HG03108 (cell line): ENCODE measurements around the gene MBD3L2B.

Experiments
- ATAC-seq: cut with Tn5 transposase; IDR thresholded peaks from one replicate; pipeline ENCODE4 v1.9.1; 2021; ENCODE audit warnings: moderate library complexity; ENCODE audit not compliant: unreplicated experiment

The MBD3L2B gene

GRCh38 chr19:7013678-7014077, 7.6 kb downstream of the MBD3L2B start:
- ATAC-seq, result no peak

GRCh38 chr19:7010722-7011593, 10.3 kb downstream of the MBD3L2B start:
- no peak for ATAC-seq

GRCh38 chr19:7007859-7008258, 13.4 kb downstream of the MBD3L2B start:
- no peak for ATAC-seq

GRCh38 chr19:7006135-7006704, 15.0 kb downstream of the MBD3L2B start:
- ATAC-seq, result no peak

DNA sequence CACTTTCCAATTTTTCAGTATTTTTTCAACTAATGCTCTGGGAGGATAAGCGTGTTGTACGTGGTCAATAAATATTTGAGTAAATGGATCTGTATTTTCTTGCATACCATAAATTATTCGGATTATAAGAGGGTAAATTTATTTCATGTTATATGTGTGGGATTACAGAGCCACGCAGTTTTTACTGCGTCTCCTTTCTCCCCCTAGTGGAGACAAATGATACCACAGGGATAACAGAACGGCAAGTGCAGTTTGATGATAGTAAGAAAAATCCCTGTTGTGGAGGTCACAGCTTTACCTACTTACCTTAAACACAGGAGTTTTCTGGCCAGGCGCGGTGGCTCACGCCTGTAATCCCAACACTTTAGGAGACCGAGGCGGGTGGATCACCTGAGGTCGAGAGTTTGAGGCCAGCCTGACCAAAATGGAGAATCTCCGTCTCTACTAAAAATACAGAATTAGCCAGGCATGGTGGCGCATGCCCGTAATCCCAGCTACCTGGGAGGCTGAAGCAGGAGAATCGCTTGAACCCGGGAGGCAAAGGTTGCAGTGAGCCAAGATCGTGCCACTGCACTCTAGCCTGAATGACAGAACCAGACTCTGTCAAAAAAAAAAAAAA, 16.8 kb downstream of the MBD3L2B start:
- ATAC-seq, result no peak

DNA sequence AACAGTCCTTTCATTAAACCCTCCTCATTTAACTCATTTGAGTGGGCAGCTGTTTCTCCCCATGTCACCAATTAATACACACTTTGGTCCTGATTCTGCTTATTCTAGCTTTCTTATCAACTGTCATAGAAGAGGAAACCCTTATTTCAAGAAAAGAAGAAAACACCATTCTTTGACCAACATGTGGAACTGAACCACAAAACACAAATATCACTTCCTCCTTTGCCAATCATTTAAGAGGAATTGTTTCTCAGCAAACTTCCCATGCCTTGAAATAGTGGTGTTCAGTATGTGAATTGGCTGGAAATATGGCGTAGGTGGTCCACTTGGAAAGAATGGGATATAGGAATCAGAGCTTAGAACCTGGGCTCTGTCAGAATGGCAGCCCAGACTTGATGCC, 20.4 kb downstream of the MBD3L2B start:
- no peak for ATAC-seq

GRCh38 chr19:7000333-7000732, 20.9 kb downstream of the MBD3L2B start:
- no peak for ATAC-seq

DNA sequence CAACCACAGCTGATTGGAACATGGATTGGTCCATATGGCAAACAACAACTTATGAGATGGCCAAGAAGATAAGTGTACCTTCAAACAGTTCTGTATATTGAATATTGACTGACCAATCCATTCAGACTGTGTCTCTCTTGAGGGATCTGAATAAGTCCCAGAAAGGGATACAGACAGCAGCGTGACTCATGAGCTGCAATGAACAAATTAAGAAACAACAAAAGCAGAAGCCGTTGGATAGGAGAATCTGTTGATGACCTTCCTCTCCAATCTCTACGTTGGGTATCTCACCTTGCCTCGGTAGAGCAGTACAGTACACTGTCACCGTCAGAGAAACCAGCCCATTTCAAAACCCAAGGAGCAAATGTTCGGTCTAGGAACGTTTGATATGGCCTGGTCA, 21.3 kb downstream of the MBD3L2B start:
- no peak for ATAC-seq

- no peak for ATAC-seq
Observed at GRCh38 chr19:6997679-6998445, 23.4 kb downstream of the MBD3L2B start.

DNA sequence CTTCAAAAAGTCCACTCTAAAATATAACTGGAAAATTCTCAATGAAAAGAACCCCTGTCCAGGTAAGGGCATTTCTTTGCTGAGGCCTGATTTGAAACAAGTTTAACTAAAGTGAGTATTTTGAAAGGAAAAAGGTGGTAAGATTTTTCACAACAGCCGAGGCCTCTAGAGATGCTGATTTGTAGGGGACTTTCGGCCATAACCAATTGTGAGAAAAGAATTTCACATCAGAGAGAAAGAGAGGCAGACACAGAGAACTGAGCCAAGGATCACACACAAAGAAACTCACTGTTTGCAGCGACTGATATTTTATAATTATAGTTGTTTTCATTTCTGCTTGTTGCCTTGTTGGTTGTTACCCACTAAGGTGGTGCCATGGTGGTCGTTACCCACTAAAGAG, 24.4 kb downstream of the MBD3L2B start:
- no peak for ATAC-seq

- ATAC-seq, result no peak
Observed at GRCh38 chr19:6995054-6995453, 26.2 kb downstream of the MBD3L2B start.

DNA sequence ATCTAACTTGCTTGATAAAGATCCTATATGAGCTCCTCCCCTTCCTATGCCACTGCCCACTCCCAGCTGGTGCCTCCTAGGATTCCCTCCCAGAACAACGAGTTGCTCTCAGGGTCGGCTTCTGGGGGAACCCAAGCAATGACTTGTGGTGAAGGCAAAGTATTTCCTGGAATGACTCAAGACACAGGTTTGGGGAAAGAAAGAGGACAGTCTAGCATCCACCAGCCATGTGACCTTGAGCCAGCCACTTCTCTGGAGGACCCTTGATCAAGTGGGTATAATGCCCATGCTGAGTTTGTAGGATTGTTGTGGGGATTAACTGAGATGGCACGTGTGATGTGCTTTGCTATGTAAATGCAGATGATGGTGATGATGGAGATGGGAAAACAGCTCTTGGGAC, 33.0 kb downstream of the MBD3L2B start:
- ATAC-seq, result no peak

- no peak for ATAC-seq
Observed at GRCh38 chr19:6987850-6988249, 33.4 kb downstream of the MBD3L2B start.

GRCh38 chr19:6983448-6983847, 37.8 kb downstream of the MBD3L2B start:
- no peak for ATAC-seq

GRCh38 chr19:6979399-6979798, 41.8 kb downstream of the MBD3L2B start:
- no peak for ATAC-seq

- no peak for ATAC-seq
Observed at GRCh38 chr19:6976197-6976596, 45.0 kb downstream of the MBD3L2B start.

DNA sequence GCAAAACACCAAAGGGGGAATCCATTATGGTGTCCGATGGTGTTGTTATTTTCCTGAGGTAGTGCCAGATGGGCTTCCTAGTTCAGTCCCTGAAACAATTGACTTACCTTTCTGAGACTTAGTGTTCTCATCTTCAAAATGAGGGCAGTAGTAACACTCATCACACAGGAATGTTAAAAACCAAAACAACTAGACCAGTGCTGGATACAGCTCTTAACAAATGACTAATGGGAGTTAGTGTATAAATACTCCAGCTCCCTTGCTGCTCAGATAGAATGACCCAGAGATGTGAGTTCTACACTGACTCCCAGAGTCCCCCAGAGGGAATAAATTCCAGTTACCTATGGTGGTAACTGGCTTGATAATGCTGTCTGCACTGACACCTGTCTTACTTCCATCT, 49.9 kb downstream of the MBD3L2B start:
- no peak for ATAC-seq

- ATAC-seq, result no peak
Observed at GRCh38 chr19:6970443-6970842, 50.8 kb downstream of the MBD3L2B start.

GRCh38 chr19:6970021-6970420, 51.2 kb downstream of the MBD3L2B start:
- ATAC-seq, result no peak

GRCh38 chr19:6969490-6969889, 51.7 kb downstream of the MBD3L2B start:
- no peak for ATAC-seq
